Measurements from ENCODE around the gene UMAD1. TPM values are rescaled to one million over a fixed set of nuclear protein-coding genes. Genes with fewer than 3 reads are reported as not detected.

UMAD1 gene
- total and polyA plus RNA-seq, 2 of the 13 experiments (the other 11 are each of a cell fraction or from before 2014, with no cell fraction given), result 16.8 to 17.6 TPM

- intact Hi-C loops (cut with micrococcal nuclease; ENCODE audit: unreplicated experiment), result no loop called here
- no peak for ATAC-seq
- Histone ChIP-seq H2AFZ (ENCODE audit: low read length) (no peak overlapping the region), H3K9ac (ENCODE audit: insufficient read depth, low read depth, low read length) (no peak overlapping the region), H3K27ac (ENCODE audit: extremely low read length, insufficient read depth, low read length) (no peak overlapping the region), H3K36me3 (replicated peaks in 1 of 2; ENCODE audit: control insufficient read depth in 1 of 2, insufficient read depth in 2 of 2, low read length in 2 of 2) (no peaks in the 10 kb centered on the region), H3K79me2 (ENCODE audit: insufficient read depth, low read length) (no peaks in the 10 kb centered on the region), H4K20me1 (ENCODE audit: insufficient read depth, low read length) (no peaks in the 10 kb centered on the region), H3K9me3 (ENCODE audit: low read length) (no peaks in the 10 kb centered on the region), H3K4me2 (ENCODE audit: low read depth, low read length) (no peak overlapping the region), H3K4me3 (replicated peaks in 1 of 3; ENCODE audit: insufficient read depth in 1 of 3, low read depth in 2 of 3, low read length in 3 of 3) (no peak overlapping the region), H3K27me3 (ENCODE audit: control insufficient read depth in 1 of 2, insufficient read depth in 2 of 2, low read length in 2 of 2) (no peaks in the 10 kb centered on the region), H3K4me1 (ENCODE audit: insufficient read depth, low read length) (no peaks in the 10 kb centered on the region)
- 91% methylated on average over 2 of the region's 2 CpGs for WGBS (ENCODE audit: low lambda C conversion rate)
- ChIA-PET CTCF (ENCODE audit: low intra/inter-chr PET ratio, low total read pairs) (no interaction called here), POLR2A (no interaction called here)
- DNase-seq (ENCODE audit: low spot score), result no peak
- no TSS peak for BruUV-seq (replicated peaks)
- in situ Hi-C loops (cut with HindIII; ENCODE audit: extremely low pct_ligation_motif_present, low pct_unique_long_range_greater_than_20kb), result no loop called here
- TF ChIP-seq REPIN1 (CRISPR knock-in tag; IDR thresholded peaks at IDR 0.05; ENCODE audit: borderline replicate concordance, low read depth), result no peak
- TF ChIP-seq KMT2A (CRISPR knock-in tag; IDR thresholded peaks at IDR 0.05), result no peak
- TF ChIP-seq SNAPC2 (CRISPR knock-in tag; IDR thresholded peaks at IDR 0.05), result no peak
- no peak for TF ChIP-seq ZBTB44 (CRISPR knock-in tag; IDR thresholded peaks at IDR 0.05)
- TF ChIP-seq KLF9 (CRISPR knock-in tag; IDR thresholded peaks at IDR 0.05; ENCODE audit: low read depth), result no peak
- TF ChIP-seq BATF2 (CRISPR knock-in tag; IDR thresholded peaks at IDR 0.05), result no peak
- TF ChIP-seq MED13 (CRISPR knock-in tag; IDR thresholded peaks at IDR 0.05), result no peak
- no peak for TF ChIP-seq HOXA3 (CRISPR knock-in tag; IDR thresholded peaks at IDR 0.05)
- TF ChIP-seq ZNF558 (CRISPR knock-in tag; IDR thresholded peaks at IDR 0.05; ENCODE audit: borderline replicate concordance), result no peak
- no peak for TF ChIP-seq ZNF34 (CRISPR knock-in tag; IDR thresholded peaks at IDR 0.05; ENCODE audit: borderline replicate concordance)
- no peak for TF ChIP-seq ZNF670 (CRISPR knock-in tag; IDR thresholded peaks at IDR 0.05; ENCODE audit: borderline replicate concordance)
- TF ChIP-seq HDAC1 (CRISPR knock-in tag; IDR thresholded peaks at IDR 0.05), result no peak
- no peak for TF ChIP-seq MEIS1 (CRISPR knock-in tag; IDR thresholded peaks at IDR 0.05; ENCODE audit: borderline replicate concordance)
- no peak for TF ChIP-seq ZNF878 (CRISPR knock-in tag; IDR thresholded peaks at IDR 0.05)
- no peak for TF ChIP-seq FLYWCH1 (CRISPR knock-in tag; IDR thresholded peaks at IDR 0.05)
- no peak for TF ChIP-seq ZNF83 (CRISPR knock-in tag; IDR thresholded peaks at IDR 0.05; ENCODE audit: borderline replicate concordance)
- no peak for TF ChIP-seq DMAP1 (CRISPR knock-in tag; IDR thresholded peaks at IDR 0.05)
- no peak for FAIRE-seq
Measured at GRCh38 chr7:7897509-7897908, 257.0 kb downstream of the UMAD1 start.
